IMR-90 (cell line): ENCODE data around the gene BUD23. TPM values are rescaled to one million over a fixed set of nuclear protein-coding genes. Genes with fewer than 3 reads are reported as not detected.

Source experiments
- ATAC-seq: fragments of 200-7000 bp; cut with Tn5 transposase; 2 replicates; pipeline ENCODE4 v1.9.1; 2020; ENCODE audit warnings: low read depth, mild to moderate bottlenecking, moderate library complexity
- BruUV-seq: library from RNA; stranded (reverse); fragments of 400-500 nt; replicated peaks from 2 replicates; lab custom pipeline; 2021; lab: Mats Ljungman, UMichigan
- CTCF ChIA-PET: fragments of 300-600 bp; formaldehyde crosslinking; extraction: SDS; loops from one replicate; lab custom pipeline; 2021; ENCODE audit warnings: antibody characterized with exemption; lab: Yijun Ruan, JAX
- POLR2A ChIA-PET: fragments of 300-600 bp; sonication (Branson Sonifier 250); formaldehyde crosslinking; loops from one replicate; lab custom pipeline; 2022; ENCODE audit warnings: antibody characterized with exemption; ENCODE audit not compliant: unreplicated experiment; lab: Charles Lee
- DNase-seq: peaks from one replicate; pipeline ENCODE4 v3.0.0; 2013
- H2AFZ ChIP-seq: replicated peaks from 2 replicates; pipeline ENCODE3; 2013; ENCODE audit warnings: low read length, mild to moderate bottlenecking; ENCODE audit not compliant: poor library complexity
- H2AK5ac ChIP-seq: 2 replicates; pipeline ENCODE4 v1.6.1; 2013; ENCODE audit warnings: low read depth, low read length, inconsistent platforms
- H2AK9ac ChIP-seq: replicated peaks from 2 replicates; pipeline ENCODE3; 2013; ENCODE audit warnings: mild to moderate bottlenecking, low read depth, low read length, moderate library complexity; ENCODE audit not compliant: poor library complexity
- H2BK120ac ChIP-seq: 2 replicates; pipeline ENCODE4 v1.6.1; 2013; ENCODE audit warnings: low read depth, low read length, inconsistent platforms
- H2BK15ac ChIP-seq: 3 replicates; pipeline ENCODE4 v1.6.1; 2013; ENCODE audit warnings: low read depth, low read length, inconsistent platforms
- H2BK20ac ChIP-seq: 2 replicates; pipeline ENCODE4 v1.6.1; 2013; ENCODE audit warnings: low read depth, mild to moderate bottlenecking, inconsistent platforms, low read length, moderate library complexity
- H2BK5ac ChIP-seq: 2 replicates; pipeline ENCODE4 v1.6.1; 2013; ENCODE audit warnings: mild to moderate bottlenecking, low read depth, low read length, inconsistent platforms; ENCODE audit not compliant: poor library complexity, severe bottlenecking
- H3K14ac ChIP-seq: replicated peaks from 2 replicates; pipeline ENCODE4 v1.6.1; 2013; ENCODE audit warnings: low read depth, low read length, inconsistent platforms
- H3K18ac ChIP-seq: 2 replicates; pipeline ENCODE4 v1.6.1; 2013; ENCODE audit warnings: low read depth, low read length, control low read depth
- H3K23ac ChIP-seq: 2 replicates; pipeline ENCODE4 v1.6.1; 2013; ENCODE audit warnings: low read depth, low read length, inconsistent platforms
- H3K27ac ChIP-seq: 2 replicates; pipeline ENCODE4 v1.5.1; 2013; ENCODE audit warnings: mild to moderate bottlenecking, control low read depth, low read length; ENCODE audit not compliant: insufficient read depth
- H3K27me3 ChIP-seq: 2 replicates; pipeline ENCODE4 v1.6.1; 2013; ENCODE audit warnings: low read length; ENCODE audit not compliant: control insufficient read depth, insufficient read depth
- H3K36me3 ChIP-seq: 2 replicates; pipeline ENCODE4 v1.6.1; 2013; ENCODE audit warnings: low read length, mixed read lengths; ENCODE audit not compliant: control insufficient read depth, insufficient read depth
- H3K4ac ChIP-seq: 2 replicates; pipeline ENCODE4 v1.6.1; 2013; ENCODE audit warnings: low read depth, low read length, inconsistent platforms
- H3K4me1 ChIP-seq: 2 replicates; pipeline ENCODE4 v1.6.1; 2013; ENCODE audit warnings: low read length, mixed read lengths; ENCODE audit not compliant: control insufficient read depth, insufficient read depth
- H3K4me2 ChIP-seq: 2 replicates; pipeline ENCODE4 v1.6.1; 2013; ENCODE audit warnings: low read depth, mild to moderate bottlenecking, control low read depth, low read length, moderate library complexity
- H3K4me3 ChIP-seq: 2 replicates; pipeline ENCODE4 v1.5.1; 2013; ENCODE audit warnings: low read depth, mild to moderate bottlenecking, control low read depth, low read length, moderate library complexity; ENCODE audit not compliant: insufficient read depth
- H3K56ac ChIP-seq: 2 replicates; pipeline ENCODE4 v1.6.1; 2013; ENCODE audit warnings: low read length, inconsistent platforms; ENCODE audit not compliant: insufficient read depth; ENCODE audit errors: extremely low read depth
- H3K79me1 ChIP-seq, 2 experiments: 2 replicates each; pipeline ENCODE4 v1.6.1; 2013; ENCODE audit warnings: low read length in 2 of 2, inconsistent platforms in 1 of 2, low read depth in 1 of 2
- H3K9ac ChIP-seq: 2 replicates; pipeline ENCODE4 v1.6.1; 2013; ENCODE audit warnings: low read depth, low read length, control low read depth
- H3K9me1 ChIP-seq: 2 replicates; pipeline ENCODE4 v1.6.1; 2013; ENCODE audit warnings: low read length, inconsistent platforms; ENCODE audit not compliant: insufficient read depth
- H3K9me3 ChIP-seq: 2 replicates; pipeline ENCODE4 v1.6.1; 2013; ENCODE audit warnings: low read length; ENCODE audit not compliant: control insufficient read depth, insufficient read depth
- H4K20me1 ChIP-seq: 2 replicates; pipeline ENCODE4 v1.6.1; 2013; ENCODE audit warnings: low read length, inconsistent platforms; ENCODE audit not compliant: insufficient read depth
- H4K5ac ChIP-seq: 2 replicates; pipeline ENCODE4 v1.6.1; 2013; ENCODE audit warnings: mild to moderate bottlenecking, low read depth, low read length, control low read depth
- H4K8ac ChIP-seq, 2 experiments: 2 replicates each; pipeline ENCODE4 v1.6.1; 2013; ENCODE audit warnings: low read depth in 2 of 2, low read length in 2 of 2, control low read depth in 1 of 2, inconsistent platforms in 1 of 2
- H4K91ac ChIP-seq: 2 replicates; pipeline ENCODE4 v1.6.1; 2013; ENCODE audit warnings: low read depth, low read length, inconsistent platforms; ENCODE audit not compliant: insufficient read depth
- BHLHE40 ChIP-seq: fragments of 150-350 bp; IDR thresholded peaks from 2 replicates; pipeline ENCODE4 v1.6.1; 2016; ENCODE audit warnings: mild to moderate bottlenecking, low read depth, low read length
- CEBPB ChIP-seq: IDR thresholded peaks from 2 replicates; pipeline ENCODE4 v1.6.1; 2012; ENCODE audit warnings: low read depth, low read length, improper control_type of control experiment
- CHD1 ChIP-seq: IDR thresholded peaks from 2 replicates; pipeline ENCODE4 v1.6.1; 2012; ENCODE audit warnings: low read depth, low read length, improper control_type of control experiment
- FOS ChIP-seq: fragments of 150-350 bp; IDR thresholded peaks from 2 replicates; pipeline ENCODE4 v1.6.1; 2016; ENCODE audit warnings: low read depth, low read length
- MAFK ChIP-seq: IDR thresholded peaks from 2 replicates; pipeline ENCODE4 v1.6.1; 2012; ENCODE audit warnings: low read depth, low read length, improper control_type of control experiment
- MAZ ChIP-seq: IDR thresholded peaks from 2 replicates; pipeline ENCODE4 v1.6.1; 2012; ENCODE audit warnings: low read depth, mild to moderate bottlenecking, low read length, improper control_type of control experiment, moderate library complexity, borderline replicate concordance
- MXI1 ChIP-seq: IDR thresholded peaks from 2 replicates; pipeline ENCODE4 v1.6.1; 2012; ENCODE audit warnings: low read depth, mild to moderate bottlenecking, low read length, moderate library complexity, borderline replicate concordance
- NFE2L2 ChIP-seq: fragments of 150-350 bp; IDR thresholded peaks from 2 replicates; pipeline ENCODE4 v1.6.1; 2016; ENCODE audit warnings: low read depth, mild to moderate bottlenecking, low read length
- POLR2A ChIP-seq: IDR thresholded peaks from 2 replicates; pipeline ENCODE4 v1.6.1; 2012; ENCODE audit warnings: mild to moderate bottlenecking, low read depth, low read length
- RAD21 ChIP-seq: IDR thresholded peaks from 2 replicates; pipeline ENCODE4 v1.6.1; 2012; ENCODE audit warnings: low read length, improper control_type of control experiment
- RCOR1 ChIP-seq: IDR thresholded peaks from 2 replicates; pipeline ENCODE4 v1.6.1; 2012; ENCODE audit warnings: mild to moderate bottlenecking, low read length, improper control_type of control experiment; ENCODE audit not compliant: insufficient replicate concordance
- RFX5 ChIP-seq: IDR thresholded peaks from 2 replicates; pipeline ENCODE4 v1.8.0; 2012; ENCODE audit warnings: low read depth, mild to moderate bottlenecking, low read length, moderate library complexity
- SMC3 ChIP-seq: fragments of 150-350 bp; IDR thresholded peaks from 2 replicates; pipeline ENCODE4 v1.6.1; 2016; ENCODE audit warnings: low read depth, mild to moderate bottlenecking, antibody characterized with exemption, low read length, moderate library complexity
- USF2 ChIP-seq: fragments of 150-350 bp; IDR thresholded peaks from 2 replicates; pipeline ENCODE4 v1.6.1; 2017; ENCODE audit warnings: mild to moderate bottlenecking, antibody characterized with exemption, low read length, low read depth
- WGBS, 2 experiments: methylation state at CpG; one replicate each; pipeline versions ENCODE4 v1.1.5 to v1.1.7; 2013; ENCODE audit warnings: missing lambda C conversion rate in 2 of 2; ENCODE audit not compliant: insufficient read length in 1 of 2; ENCODE audit errors: extremely low coverage in 2 of 2; 5-methylcytosine and 5-hydroxymethylcytosine counted together
- dilution Hi-C: fragments of 300-500 bp; cut with HindIII; formaldehyde crosslinking; loops from one replicate; pipeline ENCODE4 v1.14.3; 2018; ENCODE audit warnings: low sequenced_read_pairs; ENCODE audit not compliant: unreplicated experiment
- in situ Hi-C: fragments of 300-500 bp; cut with MboI; formaldehyde crosslinking; loops from 3 replicates; pipeline ENCODE4 v1.14.3; 2019; ENCODE audit warnings: low sequenced_read_pairs, inconsistent platforms, mixed read lengths
- intact Hi-C: fragments of 100-400 bp; cut with micrococcal nuclease; formaldehyde crosslinking; loops from 2 replicates; pipeline ENCODE4 v1.10.0; 2022
- polyA plus RNA-seq, 3 experiments: library from polyadenylated mRNA; depleted of rRNA; stranded (reverse); fragments of >200 nt; gene quantifications; 2 replicates each; pipeline ENCODE4 v1.2.3, GENCODE V29; 2012; ENCODE audit warnings: low replicate concordance in 1 of 3
- total RNA-seq: library from RNA; depleted of rRNA; stranded (reverse); fragments of >200 nt; gene quantifications from 2 replicates; pipeline ENCODE4 v1.2.3, GENCODE V29; 2012
- TF ChIP-seq, protein P1 (sequence below): fragments of 150-350 bp; IDR thresholded peaks from 2 replicates; pipeline ENCODE4 v1.6.1; 2016; ENCODE audit warnings: low read depth, mild to moderate bottlenecking, low read length, moderate library complexity, borderline replicate concordance
- TF ChIP-seq, protein P2 (sequence below): conservative IDR thresholded peaks from 2 replicates; pipeline ENCODE4 v1.5.1; 2012; ENCODE audit warnings: mild to moderate bottlenecking, low read depth, low read length, improper control_type of control experiment

Gene BUD23
- total and polyA plus RNA-seq, 2 of the 4 experiments (the other 2 are of a cell fraction) = 35.7 to 65.2 TPM

GRCh38 chr7:73702226-73702625, 18.8 kb downstream of the BUD23 start:
- peaks cover 3 to 29% of the 10 kb centered on the region in 2 experiments; a peak in 3 of 4 replicates for H3K79me1 ChIP-seq
- no peak overlapping the region for H3K18ac ChIP-seq
- no peak overlapping the region for H3K4ac ChIP-seq
- no peak overlapping the region for H3K4me3 ChIP-seq
- H4K8ac ChIP-seq = no peak overlapping the region
- no peak overlapping the region for H3K14ac ChIP-seq
- TF ChIP-seq RFX5 = no peak
- TF ChIP-seq CEBPB = no peak
- TF ChIP-seq MAFK = no peak
- TF ChIP-seq CHD1 = no peak
- TF ChIP-seq MAZ = no peak
- no peak for TF ChIP-seq SMC3
- TF ChIP-seq MXI1 = no peak
- no peak for TF ChIP-seq FOS
- TF ChIP-seq POLR2A = no peak
- no peak for TF ChIP-seq NFE2L2
- TF ChIP-seq RAD21 = no peak
- no peak for TF ChIP-seq RCOR1
- TF ChIP-seq BHLHE40 = no peak
- TF ChIP-seq, protein P1, sequence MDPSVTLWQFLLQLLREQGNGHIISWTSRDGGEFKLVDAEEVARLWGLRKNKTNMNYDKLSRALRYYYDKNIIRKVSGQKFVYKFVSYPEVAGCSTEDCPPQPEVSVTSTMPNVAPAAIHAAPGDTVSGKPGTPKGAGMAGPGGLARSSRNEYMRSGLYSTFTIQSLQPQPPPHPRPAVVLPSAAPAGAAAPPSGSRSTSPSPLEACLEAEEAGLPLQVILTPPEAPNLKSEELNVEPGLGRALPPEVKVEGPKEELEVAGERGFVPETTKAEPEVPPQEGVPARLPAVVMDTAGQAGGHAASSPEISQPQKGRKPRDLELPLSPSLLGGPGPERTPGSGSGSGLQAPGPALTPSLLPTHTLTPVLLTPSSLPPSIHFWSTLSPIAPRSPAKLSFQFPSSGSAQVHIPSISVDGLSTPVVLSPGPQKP = no peak
- TF ChIP-seq USF2 = no peak
- TF ChIP-seq, protein P2, sequence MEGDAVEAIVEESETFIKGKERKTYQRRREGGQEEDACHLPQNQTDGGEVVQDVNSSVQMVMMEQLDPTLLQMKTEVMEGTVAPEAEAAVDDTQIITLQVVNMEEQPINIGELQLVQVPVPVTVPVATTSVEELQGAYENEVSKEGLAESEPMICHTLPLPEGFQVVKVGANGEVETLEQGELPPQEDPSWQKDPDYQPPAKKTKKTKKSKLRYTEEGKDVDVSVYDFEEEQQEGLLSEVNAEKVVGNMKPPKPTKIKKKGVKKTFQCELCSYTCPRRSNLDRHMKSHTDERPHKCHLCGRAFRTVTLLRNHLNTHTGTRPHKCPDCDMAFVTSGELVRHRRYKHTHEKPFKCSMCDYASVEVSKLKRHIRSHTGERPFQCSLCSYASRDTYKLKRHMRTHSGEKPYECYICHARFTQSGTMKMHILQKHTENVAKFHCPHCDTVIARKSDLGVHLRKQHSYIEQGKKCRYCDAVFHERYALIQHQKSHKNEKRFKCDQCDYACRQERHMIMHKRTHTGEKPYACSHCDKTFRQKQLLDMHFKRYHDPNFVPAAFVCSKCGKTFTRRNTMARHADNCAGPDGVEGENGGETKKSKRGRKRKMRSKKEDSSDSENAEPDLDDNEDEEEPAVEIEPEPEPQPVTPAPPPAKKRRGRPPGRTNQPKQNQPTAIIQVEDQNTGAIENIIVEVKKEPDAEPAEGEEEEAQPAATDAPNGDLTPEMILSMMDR = no peak
- ATAC-seq = no peak
- BruUV-seq = no TSS peak
- no peak overlapping the region for H2AK9ac ChIP-seq
- POLR2A ChIA-PET = no interaction called here
- H3K9me3 ChIP-seq = no peaks in the 10 kb centered on the region
- no peak overlapping the region for H2BK120ac ChIP-seq
- H2BK5ac ChIP-seq = no peak overlapping the region
- H4K91ac ChIP-seq = no peak overlapping the region
- H3K27me3 ChIP-seq = no peaks in the 10 kb centered on the region
- no peak overlapping the region for H2AK5ac ChIP-seq
- no peak for DNase-seq
- no peak overlapping the region for H4K5ac ChIP-seq
- H2AFZ ChIP-seq = no peak overlapping the region
- in situ Hi-C loops (no loop called here), intact Hi-C loops (no loop called here), dilution Hi-C loops (no loop called here)
- H2BK15ac ChIP-seq = no peak overlapping the region
- no peak overlapping the region for H2BK20ac ChIP-seq
- no peak overlapping the region for H3K9ac ChIP-seq
- WGBS, 2 experiments = 89% methylated on average over 5 of the region's 8 CpGs; no CpG with 5 or more reads in 1 of the 2 experiments
- H3K4me1 ChIP-seq = peaks cover 8% of the 10 kb centered on the region
- H4K20me1 ChIP-seq = peaks cover 44% of the 10 kb centered on the region
- H3K36me3 ChIP-seq = peaks cover 58% of the 10 kb centered on the region
- H3K23ac ChIP-seq = no peak overlapping the region
- H3K56ac ChIP-seq = no peak overlapping the region
- no peak overlapping the region for H3K27ac ChIP-seq
- no peak overlapping the region for H3K4me2 ChIP-seq
- H3K9me1 ChIP-seq = 0 out of 2 replicates have a peak, but pooled peaks cover 9% of the 10 kb centered on the region
- CTCF ChIA-PET = interaction anchor here (0.9 kb wide), 2 partner anchors 11 to 23 kb away, joined by 3 read pairs; no protein-coding TSS in a partner anchor
